Endodermal cell (in vitro differentiated cells): ENCODE measurements around the gene MICU1. TPM values are rescaled to one million over a fixed set of nuclear protein-coding genes. Genes with fewer than 3 reads are reported as not detected.

Experiments used
- DNase-seq: peaks from one replicate; pipeline ENCODE4 v3.0.0-alpha.2; 2017
- H3K27ac ChIP-seq: 2 replicates; pipeline ENCODE4 v1.5.1; 2013; ENCODE audit warnings: mild to moderate bottlenecking, low read depth, low read length, moderate library complexity
- H3K27me3 ChIP-seq: 2 replicates; pipeline ENCODE4 v1.6.1; 2013; ENCODE audit warnings: mild to moderate bottlenecking, low read length, moderate library complexity; ENCODE audit not compliant: insufficient read depth, control insufficient read depth, poor library complexity, severe bottlenecking
- H3K36me3 ChIP-seq: 2 replicates; pipeline ENCODE4 v1.7.0; 2013; ENCODE audit warnings: mild to moderate bottlenecking, low read length, moderate library complexity; ENCODE audit not compliant: control insufficient read depth, insufficient read depth
- H3K4me1 ChIP-seq: one replicate; pipeline ENCODE4 v1.7.0; 2013; ENCODE audit warnings: low read length; ENCODE audit not compliant: control insufficient read depth, insufficient read depth
- H3K4me3 ChIP-seq: 2 replicates; pipeline ENCODE4 v1.5.1; 2013; ENCODE audit warnings: mild to moderate bottlenecking, low read length, moderate library complexity
- H3K9ac ChIP-seq: 2 replicates; pipeline ENCODE4 v1.6.1; 2013; ENCODE audit warnings: mild to moderate bottlenecking, low read length, moderate library complexity; ENCODE audit not compliant: poor library complexity, severe bottlenecking; ENCODE audit errors: extremely low read depth
- H3K9me3 ChIP-seq: 2 replicates; pipeline ENCODE4 v1.6.1; 2013; ENCODE audit warnings: mild to moderate bottlenecking, low read length, moderate library complexity; ENCODE audit not compliant: control insufficient read depth
- H3K27ac Mint-ChIP-seq: 2 replicates; pipeline ENCODE4 v1.8.0; 2020; ENCODE audit warnings: mixed read lengths
- H3K27me3 Mint-ChIP-seq: 2 replicates; pipeline ENCODE4 v1.8.0; 2021; ENCODE audit warnings: mild to moderate bottlenecking, mixed read lengths; ENCODE audit not compliant: insufficient read depth
- H3K36me3 Mint-ChIP-seq: 2 replicates; pipeline ENCODE4 v1.8.0; 2020; ENCODE audit warnings: low read depth, mixed read lengths
- H3K4me1 Mint-ChIP-seq: 2 replicates; pipeline ENCODE4 v1.8.0; 2020; ENCODE audit warnings: mixed read lengths
- H3K4me3 Mint-ChIP-seq: 2 replicates; pipeline ENCODE4 v1.8.0; 2020; ENCODE audit warnings: mild to moderate bottlenecking, moderate library complexity, mixed read lengths
- H3K9me3 Mint-ChIP-seq: 2 replicates; pipeline ENCODE4 v1.8.0; 2020; ENCODE audit warnings: mild to moderate bottlenecking, mixed read lengths
- CTCF ChIP-seq: fragments of 200-600 bp; sonication (generic); conservative IDR thresholded peaks from 2 replicates; pipeline ENCODE4 v1.5.0; 2021; ENCODE audit warnings: antibody characterized with exemption, mild to moderate bottlenecking
- WGBS, 2 experiments: methylation state at CpG; one replicate each; pipeline versions ENCODE4 v1.1.5 to v1.1.7; 2013; ENCODE audit warnings: missing lambda C conversion rate in 2 of 2, mixed read lengths in 1 of 2; ENCODE audit not compliant: insufficient coverage in 1 of 2, insufficient read length in 1 of 2; 5-methylcytosine and 5-hydroxymethylcytosine counted together
- total RNA-seq, 2 donors: library from RNA; stranded (reverse); fragmentation: NEBNext Ultra II Directional in 1 of 2; extraction: Animal tissue kit (Norgen Biotek cat#: 25700) in 1 of 2; gene quantifications; 2 replicates in 1 of 2; 3 replicates in 1 of 2; pipeline ENCODE4 v1.2.1, GENCODE V29; 2021

Gene MICU1
- total RNA-seq, 2 donors from 2014 or later = 41.9 to 54.9 TPM

- Histone ChIP-seq H3K9ac (no peak overlapping the region), H3K27me3 (no peaks in the 10 kb centered on the region), H3K36me3 (peaks cover 52% of the 10 kb centered on the region), H3K27ac (no peak overlapping the region), H3K4me3 (no peak overlapping the region), H3K4me1 (peaks cover 3% of the 10 kb centered on the region), H3K9me3 (no peaks in the 10 kb centered on the region)
- DNase-seq = no peak
- peaks cover 2% of the 10 kb centered on the region for H3K4me1 Mint-ChIP-seq
- H3K9me3 Mint-ChIP-seq = no peaks in the 10 kb centered on the region
- H3K36me3 Mint-ChIP-seq = peaks cover 56% of the 10 kb centered on the region
- H3K4me3 Mint-ChIP-seq = no peak overlapping the region
- whole genome bisulfite sequencing, 2 experiments = 97% methylated on average over 7 of the region's 7 CpGs
- TF ChIP-seq CTCF = no peak
- H3K27me3 Mint-ChIP-seq = no peaks in the 10 kb centered on the region
- H3K27ac Mint-ChIP-seq = no peak overlapping the region
These were observed 287.7 kb downstream of the MICU1 start for GRCh38 chr10:72338180-72338579.

- peaks cover 55% of the 10 kb centered on the region for H3K36me3 Mint-ChIP-seq
- no peak for TF ChIP-seq CTCF
- H3K36me3 ChIP-seq = peaks cover 52% of the 10 kb centered on the region
- H3K9me3 Mint-ChIP-seq = no peaks in the 10 kb centered on the region
- no peaks in the 10 kb centered on the region for H3K27me3 Mint-ChIP-seq
- DNase-seq = no peak
- H3K27me3 ChIP-seq = no peaks in the 10 kb centered on the region
- H3K4me1 Mint-ChIP-seq = peaks cover 2% of the 10 kb centered on the region
- H3K9me3 ChIP-seq = no peaks in the 10 kb centered on the region
- peaks cover 3% of the 10 kb centered on the region for H3K4me1 ChIP-seq
- WGBS, 2 experiments = 94 to 96% methylated on average over 7 to 9 of the region's 9 CpGs
- H3K4me3 ChIP-seq = no peak overlapping the region
- no peak overlapping the region for H3K27ac ChIP-seq
- H3K9ac ChIP-seq = no peak overlapping the region
- H3K4me3 Mint-ChIP-seq = no peak overlapping the region
- H3K27ac Mint-ChIP-seq = no peak overlapping the region
These were observed 288.2 kb downstream of the MICU1 start for GRCh38 chr10:72337722-72338121.

GRCh38 chr10:72337039-72337629 lies 288.7 kb downstream of the MICU1 start:
- Histone ChIP-seq H3K36me3 (peaks cover 52% of the 10 kb centered on the region), H3K9ac (no peak overlapping the region), H3K4me3 (no peak overlapping the region), H3K9me3 (no peaks in the 10 kb centered on the region), H3K27me3 (no peaks in the 10 kb centered on the region), H3K27ac (no peak overlapping the region), H3K4me1 (peaks cover 3% of the 10 kb centered on the region)
- DNase-seq = peak; percentile 91
- peaks cover 2% of the 10 kb centered on the region for H3K4me1 Mint-ChIP-seq
- H3K27ac Mint-ChIP-seq = no peak overlapping the region
- no peak overlapping the region for H3K4me3 Mint-ChIP-seq
- H3K27me3 Mint-ChIP-seq = no peaks in the 10 kb centered on the region
- no peaks in the 10 kb centered on the region for H3K9me3 Mint-ChIP-seq
- TF ChIP-seq CTCF = peak; percentile 98
- H3K36me3 Mint-ChIP-seq = peaks cover 50% of the 10 kb centered on the region
- WGBS, 2 experiments = 57 to 71% methylated on average over 5 of the region's 5 CpGs
